Fibroblast of lung (primary cell): ENCODE data around the gene KLK14.

Experiments used
- CTCF ChIP-seq, 2 donors: IDR thresholded peaks in 1 of 2; conservative IDR thresholded peaks in 1 of 2; 1 replicate in 1 of 2; 2 replicates in 1 of 2; pipeline ENCODE4 v1.5.1; 2011 to 2012; ENCODE audit warnings: low read length in 2 of 2, control low read depth in 1 of 2, inconsistent platforms in 1 of 2, low read depth in 1 of 2, mild to moderate bottlenecking in 1 of 2
- EZH2 ChIP-seq: IDR thresholded peaks from 2 replicates; pipeline ENCODE4 v1.5.1; 2012; ENCODE audit warnings: low read length, control low read depth, mild to moderate bottlenecking; ENCODE audit errors: missing control alignments

- no peak for TF ChIP-seq CTCF (conservative IDR thresholded peaks at IDR 0.05 in 1 of 2, IDR thresholded peaks at IDR 0.05 in 1 of 2; ENCODE audit: low read depth in 1 of 2, low read length in 2 of 2)
- TF ChIP-seq EZH2, result no peak
Measured at GRCh38 chr19:51129716-51130115, 47.0 kb upstream of the KLK14 start.
